GM19025 (cell line): ENCODE measurements around the gene HHLA2.

Source experiments
- ATAC-seq: cut with Tn5 transposase; IDR thresholded peaks from one replicate; pipeline ENCODE4 v1.9.1; 2021; ENCODE audit warnings: mild to moderate bottlenecking, low read depth, moderate library complexity; ENCODE audit not compliant: unreplicated experiment

HHLA2 gene

GRCh38 chr3:108412121-108412750, 115.9 kb downstream of the HHLA2 start:
- no peak for ATAC-seq

- ATAC-seq = no peak
Measured at GRCh38 chr3:108414007-108414406, 117.7 kb downstream of the HHLA2 start.

- no peak for ATAC-seq
Measured at GRCh38 chr3:108415661-108416060, 119.3 kb downstream of the HHLA2 start.

DNA sequence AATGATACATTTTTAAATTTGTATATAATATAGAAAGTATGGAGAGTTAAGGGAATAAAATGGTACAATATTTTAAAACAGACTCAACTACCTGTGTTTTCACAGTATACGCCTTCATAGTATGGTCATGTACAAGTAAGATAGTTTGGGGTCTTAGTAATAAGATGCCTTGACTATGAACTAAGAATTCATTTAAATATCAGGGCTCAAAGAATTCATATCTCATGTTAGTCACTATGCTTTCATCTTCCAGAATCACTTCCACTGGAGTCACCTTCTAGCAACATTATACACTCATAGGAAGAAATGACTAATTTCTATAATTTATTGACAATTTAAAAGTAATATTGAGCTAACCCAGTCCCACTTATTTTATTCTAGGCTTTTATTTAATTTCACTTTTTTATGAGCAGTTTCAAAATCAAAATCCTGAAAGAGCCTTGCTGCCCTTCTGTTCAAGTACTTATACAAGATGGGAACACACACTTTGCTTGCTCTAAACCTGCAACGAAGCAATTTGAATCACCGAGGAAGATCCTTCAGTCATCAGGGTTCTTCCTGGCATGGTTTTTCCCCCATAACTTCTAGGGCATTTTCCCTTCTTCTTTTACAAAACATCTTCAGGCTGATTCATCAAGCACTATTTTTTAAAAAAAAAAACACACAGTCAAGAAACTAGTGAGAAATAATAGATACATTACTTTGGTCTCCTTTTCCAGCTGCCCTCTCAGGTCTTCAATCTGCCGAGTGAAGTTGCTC, 119.9 kb downstream of the HHLA2 start:
- no peak for ATAC-seq

- ATAC-seq = no peak
Measured at GRCh38 chr3:108420926-108421325, 124.6 kb downstream of the HHLA2 start.
